NCI-H774 (cell line): ENCODE measurements around the gene TLE7.

Source experiments
- DNase-seq: peaks from one replicate; lab custom pipeline; 2025; lab: John Stamatoyannopoulos, UW

Gene TLE7

DNA sequence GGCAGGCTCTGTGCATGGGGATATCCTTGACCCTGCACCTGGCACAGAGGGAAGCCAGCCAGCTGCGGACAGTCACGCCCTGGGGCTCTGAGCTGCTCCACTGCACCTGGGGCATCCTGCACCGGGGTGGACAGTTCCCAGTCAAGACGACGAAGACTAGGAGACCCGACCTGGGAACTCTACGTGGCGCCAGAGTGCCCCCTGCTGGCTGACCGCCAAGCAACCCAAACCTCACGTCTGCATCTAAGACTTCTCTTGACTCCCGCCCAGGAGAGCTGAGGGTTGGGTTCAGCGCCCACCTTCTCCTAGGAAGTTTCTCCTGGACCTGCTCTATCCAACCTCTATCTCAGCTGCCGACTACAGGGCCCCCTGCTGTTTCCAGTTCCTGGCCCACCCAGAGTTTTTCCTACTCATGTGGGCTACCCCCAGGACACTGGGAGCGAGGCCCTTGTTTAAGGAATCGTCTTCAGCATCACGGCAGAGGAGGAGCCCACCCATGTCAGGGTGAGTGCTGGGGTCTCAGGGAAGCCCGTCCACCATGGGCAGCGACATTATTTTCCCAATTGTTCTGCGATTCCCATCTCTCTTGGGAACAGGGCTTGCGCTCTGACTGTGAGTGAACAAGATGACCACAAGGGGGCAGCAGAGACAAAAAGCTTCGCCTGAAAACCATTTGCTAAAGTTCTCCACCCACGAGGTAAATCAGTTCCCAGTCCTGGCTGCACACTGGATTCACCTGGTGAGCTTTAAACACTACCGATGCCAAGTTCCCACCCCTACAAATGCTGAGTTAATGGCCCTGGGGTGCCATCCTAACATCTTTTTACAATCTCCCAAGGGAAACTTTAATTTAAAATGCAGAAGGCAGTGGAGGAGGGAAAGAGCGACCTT lies 29.3 kb downstream of the TLE7 start:
- DNase-seq = peak; percentile 35

DNA sequence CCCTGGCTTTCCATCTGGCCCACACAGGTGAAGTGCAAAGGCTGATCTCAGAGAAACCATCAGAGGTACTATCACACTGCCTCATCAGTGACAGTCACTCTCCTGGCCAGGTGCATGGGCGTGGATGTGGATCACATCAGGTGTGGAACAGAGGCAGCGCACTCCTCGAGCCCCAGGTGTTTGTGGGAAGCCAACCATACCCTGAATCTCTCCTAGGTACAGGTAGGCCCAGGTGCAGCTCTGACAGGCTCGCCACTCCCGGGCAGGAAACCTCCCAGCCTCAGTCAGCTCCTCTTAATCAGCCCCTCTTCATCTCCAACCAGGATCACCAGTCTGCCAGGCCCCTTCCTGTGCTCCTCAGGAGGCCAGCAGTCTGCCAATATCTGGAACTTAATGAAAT lies 31.7 kb downstream of the TLE7 start:
- DNase-seq = no peak

DNA sequence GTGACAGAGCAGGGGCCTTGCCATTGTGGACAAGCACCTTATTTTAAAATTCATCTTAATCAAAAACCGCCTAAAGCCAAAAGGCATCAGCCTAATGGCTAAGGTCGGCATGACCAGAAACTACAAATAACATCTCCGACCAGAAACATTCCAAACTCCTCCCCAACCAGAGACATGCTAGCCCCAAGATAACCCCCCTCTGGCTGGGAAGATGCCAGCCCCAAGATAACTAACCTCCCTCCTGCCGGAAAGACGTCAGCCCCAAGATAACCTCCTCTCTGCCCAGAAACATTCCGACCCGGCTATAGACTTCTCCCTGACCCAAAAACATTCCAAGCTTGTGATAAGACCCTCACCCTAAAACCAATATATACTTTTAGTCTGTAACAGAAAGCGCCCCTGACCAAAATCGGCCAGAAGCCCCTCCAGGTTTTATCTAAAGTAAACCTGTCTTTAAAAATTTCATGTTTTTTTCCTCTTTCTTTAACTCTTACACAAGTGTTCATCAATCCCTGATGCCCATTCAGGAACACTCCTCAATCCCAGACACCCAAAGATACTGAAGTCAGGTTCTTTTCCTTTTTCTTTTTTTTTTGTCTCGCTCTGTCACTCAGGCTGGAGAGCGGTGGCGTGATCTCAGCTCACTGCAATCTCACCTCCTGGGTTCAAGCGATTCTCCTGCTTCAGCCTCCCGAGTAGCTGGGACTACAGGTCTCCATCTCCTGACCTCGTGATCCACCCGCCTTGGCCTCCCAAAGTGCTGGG lies 32.7 kb downstream of the TLE7 start:
- DNase-seq = no peak

DNA sequence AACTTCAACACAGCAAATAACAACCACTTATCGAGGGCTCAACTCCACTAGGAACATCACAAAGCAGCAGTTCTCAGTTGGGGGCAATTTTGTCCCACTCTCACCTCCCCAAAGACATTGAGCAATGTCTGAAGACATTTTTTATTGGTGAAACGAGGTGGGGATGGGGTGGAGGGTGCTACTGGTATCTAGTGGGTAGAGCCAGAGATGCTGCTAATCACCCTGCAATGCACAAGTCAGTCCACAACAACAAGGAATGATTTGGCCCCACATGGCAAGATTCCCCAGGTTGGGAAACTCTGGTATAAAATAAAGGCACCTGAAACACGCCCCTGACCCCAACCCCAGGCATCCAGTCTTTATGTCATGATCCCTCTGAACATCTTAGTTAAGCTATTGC lies 33.3 kb downstream of the TLE7 start:
- no peak for DNase-seq

DNA sequence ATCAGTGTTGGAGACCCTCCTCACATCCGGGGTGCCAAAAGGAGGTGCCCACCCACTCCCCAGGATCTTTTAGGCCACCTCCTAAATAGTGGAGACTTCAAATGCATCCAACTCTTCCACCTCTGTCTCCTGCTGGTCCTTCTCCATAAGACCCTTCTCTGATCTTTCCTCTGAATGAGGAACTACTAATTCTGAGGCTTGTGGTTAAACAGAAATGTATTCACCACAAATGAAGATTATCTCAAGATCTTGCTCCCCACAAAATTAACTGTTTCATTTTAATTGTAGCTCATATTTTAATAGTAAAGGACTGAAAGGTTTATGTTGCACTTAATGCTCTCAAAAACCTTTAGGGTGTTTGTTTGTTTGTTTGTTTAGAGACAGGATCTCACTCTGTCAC lies 34.1 kb downstream of the TLE7 start:
- DNase-seq = no peak

DNA sequence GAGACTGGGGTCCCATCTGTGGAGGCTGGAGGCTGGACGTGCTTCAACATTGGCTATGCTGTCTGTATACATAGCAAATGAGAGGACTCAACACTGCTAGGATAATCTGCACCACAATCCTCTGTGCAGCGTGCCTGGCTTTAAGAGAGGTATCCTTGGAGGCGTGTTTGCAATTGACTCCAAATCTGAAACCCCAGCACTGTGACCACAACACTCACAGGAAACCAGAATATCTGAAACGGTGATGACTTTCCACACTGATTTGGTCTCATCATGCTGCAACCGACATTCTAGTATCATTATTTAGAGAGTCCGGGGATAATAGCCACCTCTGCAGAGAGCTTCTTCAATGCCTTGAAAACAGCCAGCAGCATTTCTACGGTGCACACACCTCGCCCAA lies 35.1 kb downstream of the TLE7 start:
- DNase-seq = no peak

DNA sequence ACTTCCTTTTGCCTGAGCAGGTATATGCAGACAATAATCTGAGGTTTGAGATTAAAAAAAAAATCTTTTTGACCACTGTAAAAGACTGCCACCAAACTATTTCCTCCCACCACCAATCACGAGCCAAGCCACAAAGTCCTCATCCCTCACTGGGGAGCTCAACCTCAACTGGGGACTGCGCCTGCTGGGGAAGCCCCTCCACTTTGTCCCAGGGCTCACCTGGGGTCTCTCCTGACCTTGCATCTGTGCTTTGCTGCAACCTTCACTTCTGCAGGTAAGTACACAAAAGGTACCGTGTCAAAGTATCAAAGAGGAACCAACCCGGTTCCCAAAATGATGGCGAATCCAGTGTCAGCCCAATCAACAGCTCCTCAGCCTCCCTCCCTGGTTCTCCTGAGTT lies 35.5 kb downstream of the TLE7 start:
- no peak for DNase-seq

DNA sequence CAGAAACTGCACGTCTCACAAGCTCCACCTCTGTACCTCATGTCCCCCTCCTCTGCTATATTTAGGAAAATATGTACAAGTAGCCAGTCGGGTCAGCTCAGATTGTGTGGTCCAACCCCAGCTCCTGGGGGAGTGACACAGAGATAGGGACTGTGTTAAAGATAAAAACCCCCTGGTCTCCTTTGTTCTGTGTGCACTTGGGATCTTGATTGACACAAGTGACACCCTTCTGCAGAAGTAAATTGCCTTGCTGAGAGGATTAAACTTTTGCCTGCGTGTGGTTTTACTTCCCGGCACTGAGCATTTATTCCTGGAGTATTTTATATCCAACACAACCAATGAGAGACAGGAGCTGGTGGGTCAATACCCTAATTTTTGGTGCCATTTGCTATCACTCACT lies 37.5 kb downstream of the TLE7 start:
- no peak for DNase-seq

DNA sequence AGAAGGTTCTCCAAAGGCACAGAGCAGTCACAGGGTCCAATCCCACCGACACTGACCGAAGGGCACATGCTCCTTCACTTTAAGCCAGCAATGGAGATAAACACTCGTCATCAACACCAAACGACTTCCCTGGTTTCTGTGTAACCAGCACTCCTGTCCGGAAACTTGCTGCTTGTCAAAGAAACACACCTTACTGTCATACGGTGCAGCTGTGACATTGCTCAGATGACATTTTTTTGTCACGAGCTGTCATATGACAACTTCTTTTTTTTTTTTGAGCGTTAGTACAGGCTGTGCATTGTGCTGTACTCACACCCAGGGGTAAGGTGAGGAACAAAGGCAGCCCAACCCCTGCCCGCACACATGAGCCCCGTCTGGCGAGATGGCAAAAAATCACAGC lies 39.2 kb downstream of the TLE7 start:
- no peak for DNase-seq

DNA sequence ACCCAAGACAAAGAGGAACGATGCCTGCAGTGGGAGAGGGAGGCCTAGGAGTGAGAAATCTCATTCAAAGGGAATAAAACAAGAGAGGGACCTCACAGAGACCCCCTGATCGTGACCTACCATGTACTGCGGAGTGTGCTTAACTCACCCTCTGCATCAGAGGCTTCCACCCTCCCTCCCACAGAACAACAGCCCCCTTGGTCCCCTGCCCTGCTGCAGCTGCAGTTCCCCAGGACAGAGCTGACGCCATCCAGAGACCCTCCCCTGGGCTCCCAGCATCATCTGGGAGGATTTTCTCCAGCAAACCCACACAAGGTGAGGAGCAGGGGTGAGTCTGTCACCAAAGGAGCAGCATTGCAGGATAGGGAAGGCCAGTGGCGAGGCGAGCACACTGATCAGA lies 39.8 kb downstream of the TLE7 start:
- DNase-seq = no peak

DNA sequence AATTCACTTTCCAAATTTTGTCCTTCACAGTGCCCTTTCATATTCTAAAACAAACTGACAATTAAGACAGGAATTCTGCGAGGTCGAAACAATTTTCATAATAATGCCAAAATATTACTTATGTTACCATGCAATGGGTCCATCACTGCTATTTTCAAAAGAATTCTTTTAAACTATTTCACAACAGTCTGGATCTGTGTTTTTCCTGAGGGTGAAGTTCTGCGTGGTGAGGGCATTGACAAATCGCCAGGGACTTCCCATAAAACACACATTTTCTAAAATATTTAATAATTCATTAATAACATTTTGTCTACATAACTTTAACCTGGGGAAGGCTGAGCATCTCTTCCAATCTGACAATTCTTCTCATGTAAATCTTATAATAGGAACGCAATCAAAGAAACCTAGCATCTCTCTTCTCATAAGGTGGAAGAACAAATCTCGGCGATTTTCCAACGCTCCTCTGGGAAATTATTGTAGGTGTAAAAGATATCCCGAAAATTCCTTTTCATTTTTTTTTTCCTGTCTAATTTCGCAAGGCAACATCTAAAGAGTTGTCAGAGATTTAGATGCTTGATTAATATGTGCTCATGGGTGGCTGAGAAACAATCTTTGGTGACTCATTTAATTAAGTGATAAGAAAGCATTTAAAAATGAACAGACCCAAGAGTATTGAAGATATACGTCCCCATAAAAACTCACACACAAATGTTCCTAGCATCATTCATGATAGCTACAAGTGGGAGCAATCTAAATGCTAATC lies 41.9 kb downstream of the TLE7 start:
- no peak for DNase-seq

DNA sequence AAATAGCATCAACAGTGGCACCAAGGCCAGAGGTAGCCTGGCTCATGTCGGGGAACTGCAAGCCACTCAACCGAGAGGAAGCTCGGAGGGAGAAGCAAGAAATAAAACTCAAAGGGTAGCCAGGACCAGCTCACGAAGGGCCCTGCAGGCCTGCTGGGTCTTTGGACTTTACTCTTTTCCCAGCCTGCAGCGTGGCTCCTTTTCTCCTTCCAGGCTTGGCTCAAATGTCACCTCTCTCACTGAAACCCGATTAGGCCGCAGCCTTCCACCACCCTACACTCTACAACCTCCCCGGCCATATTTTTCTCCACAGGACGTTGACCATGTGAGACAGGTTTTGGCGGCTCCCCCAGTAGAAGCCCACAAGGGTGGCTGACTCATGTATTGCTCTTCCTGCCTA lies 45.3 kb downstream of the TLE7 start:
- no peak for DNase-seq

DNA sequence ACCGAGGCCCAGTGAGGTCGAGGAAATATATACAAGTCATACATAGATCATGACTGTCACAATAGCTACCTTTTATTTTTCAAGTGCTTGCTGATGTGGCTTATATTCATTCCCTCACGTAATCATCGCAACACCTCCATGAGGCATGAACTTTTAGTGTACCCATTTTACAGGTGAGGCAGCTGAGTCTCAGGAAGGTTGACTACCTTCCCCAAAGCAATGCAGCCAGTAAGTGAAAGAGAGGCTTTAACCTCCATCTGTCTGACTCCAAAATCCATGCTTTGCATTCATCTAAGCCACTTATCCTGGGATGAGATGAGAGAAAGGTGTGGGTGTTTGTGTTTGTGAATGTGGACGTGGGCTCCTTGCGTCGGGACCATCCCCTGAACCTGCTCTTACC lies 52.5 kb downstream of the TLE7 start:
- DNase-seq = no peak

DNA sequence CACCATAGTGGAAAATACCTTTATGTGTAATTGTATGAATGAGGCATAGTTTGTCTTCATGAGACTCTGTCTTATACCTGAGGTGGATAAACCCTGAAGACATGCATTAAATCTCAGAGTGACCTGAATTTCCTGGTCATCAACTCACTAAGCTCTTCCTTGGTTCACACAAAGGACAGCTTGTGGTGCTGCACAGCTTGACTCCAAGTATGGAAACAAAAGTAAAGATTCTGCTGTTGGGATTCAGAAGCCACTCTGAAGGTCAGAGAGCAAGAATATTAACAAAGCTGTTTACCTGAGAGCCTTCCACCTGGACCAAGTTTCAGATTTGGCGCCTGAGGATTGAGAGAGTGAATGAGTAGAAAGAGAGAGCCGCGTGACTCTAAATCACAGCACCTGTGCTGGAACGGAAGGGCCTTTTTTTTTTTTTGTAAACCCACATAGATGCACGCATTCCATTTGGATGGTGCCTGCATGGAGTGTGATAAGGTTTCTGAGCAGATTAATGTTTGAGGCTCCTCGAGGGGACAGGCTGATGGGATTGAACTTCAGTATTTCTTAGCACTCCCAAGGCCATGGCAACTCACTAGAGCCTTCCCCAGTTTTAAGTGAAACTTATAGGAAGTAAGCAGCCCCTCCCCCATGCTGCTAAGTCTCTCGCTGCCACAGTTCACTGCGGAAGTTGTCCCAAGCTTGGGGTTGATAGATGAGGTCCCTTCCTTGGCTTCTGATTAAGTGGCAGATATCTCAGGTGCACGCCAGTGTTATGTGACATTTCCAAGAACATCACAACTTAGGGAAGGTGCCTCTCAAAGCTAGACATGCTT lies 54.6 kb downstream of the TLE7 start:
- no peak for DNase-seq

DNA sequence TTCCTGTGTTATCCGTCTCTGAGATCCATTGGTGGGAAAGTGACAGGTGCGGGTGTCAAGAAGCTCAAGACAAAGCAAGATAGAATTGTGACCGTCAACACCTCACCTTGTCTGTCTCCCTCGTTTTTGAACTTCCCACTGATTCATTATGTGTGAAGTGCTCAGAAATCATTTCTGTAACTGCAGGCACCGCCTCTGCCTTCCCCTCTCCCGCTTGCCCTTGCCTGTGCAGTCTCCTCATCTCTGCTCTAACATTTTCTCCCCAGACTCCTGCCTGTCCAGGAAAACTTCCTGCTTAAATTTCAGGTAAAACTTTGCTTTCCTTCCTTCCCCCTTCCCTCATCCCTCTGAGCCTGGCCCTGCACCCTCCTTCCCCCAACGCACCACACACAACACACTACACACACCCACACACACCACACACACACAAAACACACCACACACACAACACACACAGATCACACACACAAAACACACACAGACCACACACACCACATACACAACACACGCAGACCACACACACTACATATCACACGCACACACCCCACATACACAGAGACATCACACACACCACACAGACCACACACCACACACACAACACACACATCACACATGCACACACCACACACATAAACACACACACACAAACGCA lies 57.7 kb downstream of the TLE7 start:
- no peak for DNase-seq

DNA sequence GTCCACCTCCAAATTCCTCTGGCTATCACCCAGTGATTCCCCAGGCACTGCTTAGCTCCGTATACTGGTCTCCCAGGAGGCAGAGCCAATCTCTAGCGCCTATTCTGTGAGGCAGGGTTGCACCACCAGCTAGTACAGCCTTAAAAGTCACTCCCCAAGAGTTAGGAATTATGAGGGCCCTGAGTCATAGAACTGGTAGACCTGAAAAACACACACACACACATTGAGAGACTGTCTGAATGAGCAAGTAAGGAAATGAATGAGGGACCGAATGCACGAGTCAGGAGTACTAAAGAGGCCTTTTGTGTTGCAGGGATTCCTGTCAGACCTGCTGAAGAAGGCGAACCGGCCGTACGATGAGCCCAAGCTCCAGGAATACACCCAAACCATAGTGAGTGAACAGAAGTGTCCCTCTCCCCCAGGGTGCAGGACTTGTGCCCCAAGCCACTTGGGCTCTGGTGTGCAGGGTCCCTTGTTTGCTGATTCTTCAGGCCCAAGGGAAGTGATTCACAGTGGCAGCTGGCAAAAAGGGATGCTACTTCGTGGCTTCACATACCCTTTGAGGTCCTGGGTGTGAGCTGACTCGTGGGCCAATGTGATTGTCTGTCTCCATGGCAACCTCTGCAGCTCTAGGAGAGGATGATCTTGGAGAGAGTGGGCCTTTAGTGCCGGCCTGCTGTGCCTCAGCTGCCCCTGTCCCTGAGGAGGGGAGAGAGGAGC lies 58.6 kb downstream of the TLE7 start:
- DNase-seq = no peak

DNA sequence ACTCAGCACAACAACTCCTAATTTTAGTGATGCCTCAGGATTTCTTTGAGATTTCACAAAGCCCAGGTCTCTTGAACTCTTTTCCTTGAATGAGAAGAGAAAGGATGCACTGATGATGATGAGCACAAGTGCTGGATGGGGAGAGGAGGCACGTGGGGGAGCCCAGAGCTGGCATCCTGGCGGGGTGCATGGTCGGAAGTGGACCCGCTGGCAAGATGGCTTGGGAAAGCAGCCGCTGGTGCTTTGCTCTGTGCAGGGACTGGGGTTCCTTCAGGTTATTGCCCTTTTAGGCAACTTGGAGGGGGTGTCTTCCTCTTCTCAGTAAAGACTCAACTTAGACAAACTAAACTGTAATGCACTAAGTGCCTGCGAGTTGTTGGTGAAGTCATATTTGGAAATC lies 61.0 kb downstream of the TLE7 start:
- no peak for DNase-seq
